K562 (cell line): ENCODE measurements around the gene TCHP. TPM values are rescaled to one million over a fixed set of nuclear protein-coding genes. Genes with fewer than 3 reads are reported as not detected.
A peak's percentile ranks its signal among the peaks of the same experiment; 100 is the strongest.

Experiments
- HNRNPK ChIP-seq: fragments of 200-400 bp; formaldehyde crosslinking; IDR thresholded peaks from one replicate; pipeline ENCODE4 v1.6.1; 2018; ENCODE audit warnings: mild to moderate bottlenecking, low read depth, low read length; ENCODE audit not compliant: poor library complexity, severe bottlenecking
- MCM7 ChIP-seq, 2 experiments: fragments of 450-650 bp; IDR thresholded peaks; 2 replicates each; pipeline ENCODE4 v1.6.1; 2016 to 2018
- NBN ChIP-seq: fragments of 450-650 bp; IDR thresholded peaks from 2 replicates; pipeline ENCODE4 v1.6.1; 2016; ENCODE audit warnings: low read depth, mild to moderate bottlenecking
- NR2F6 ChIP-seq: fragments of 450-650 bp; formaldehyde crosslinking; IDR thresholded peaks from 2 replicates; pipeline ENCODE4 v1.4.0; 2020; ENCODE audit warnings: mild to moderate bottlenecking
- RB1 ChIP-seq: fragments of 450-650 bp; IDR thresholded peaks from 2 replicates; pipeline ENCODE4 v1.6.1; 2017; ENCODE audit warnings: low read depth, mild to moderate bottlenecking
- RBFOX2 ChIP-seq: fragments of 200-400 bp; formaldehyde crosslinking; IDR thresholded peaks from 2 replicates; pipeline ENCODE4 v1.6.1; 2017; ENCODE audit warnings: low read depth, mild to moderate bottlenecking, low read length, moderate library complexity
- SIRT6 ChIP-seq: IDR thresholded peaks from one replicate; pipeline ENCODE4 v1.6.1; 2012; ENCODE audit warnings: low read depth, mild to moderate bottlenecking, control low read depth, inconsistent platforms, low read length, moderate library complexity
- SMARCC2 ChIP-seq: fragments of 450-650 bp; IDR thresholded peaks from 2 replicates; pipeline ENCODE4 v1.6.1; 2017; ENCODE audit warnings: antibody characterized with exemption, moderate library complexity, mild to moderate bottlenecking, low read depth
- STAT5A ChIP-seq: IDR thresholded peaks from 2 replicates; pipeline ENCODE4 v1.6.1; 2012; ENCODE audit warnings: low read length, inconsistent platforms, borderline replicate concordance
- SUPT5H ChIP-seq: fragments of 450-650 bp; IDR thresholded peaks from 2 replicates; pipeline ENCODE4 v1.6.1; 2016
- TAF1 ChIP-seq: IDR thresholded peaks from 2 replicates; pipeline ENCODE4 v1.6.1; 2011; ENCODE audit warnings: mild to moderate bottlenecking, low read length, moderate library complexity; ENCODE audit not compliant: insufficient read depth, control insufficient read depth, severe bottlenecking; ENCODE audit errors: extremely low read depth
- ZNF217 ChIP-seq: sonication (generic); formaldehyde crosslinking; IDR thresholded peaks from 2 replicates; pipeline ENCODE4 v1.8.0; 2022; ENCODE audit warnings: mild to moderate bottlenecking, missing genetic modification reagents
- ZNF232 ChIP-seq: sonication (generic); formaldehyde crosslinking; IDR thresholded peaks from 2 replicates; pipeline ENCODE4 v1.8.0; 2022; ENCODE audit warnings: mild to moderate bottlenecking, missing genetic modification reagents
- ZNF282 ChIP-seq: sonication (generic); formaldehyde crosslinking; IDR thresholded peaks from 2 replicates; pipeline ENCODE4 v1.8.1; 2023; ENCODE audit warnings: missing genetic modification reagents
- ZNF41 ChIP-seq: fragments of 250-450 bp; sonication (Bioruptor Pico); conservative IDR thresholded peaks from 2 replicates; pipeline ENCODE4 v1.4.0; 2020; ENCODE audit warnings: mild to moderate bottlenecking
- ZNF561 ChIP-seq: fragments of 450-650 bp; formaldehyde crosslinking; conservative IDR thresholded peaks from 2 replicates; pipeline ENCODE4 v1.4.0; 2020; ENCODE audit warnings: mild to moderate bottlenecking, moderate library complexity
- polyA plus RNA-seq, 8 experiments: library from polyadenylated mRNA; depleted of rRNA in 4 of 8; stranded (reverse) in 5 of 8; unstranded in 3 of 8; fragments of >200 nt; fragmentation: Nextera tagmentation in 2 of 8; fragmentation: Illumina TruSeq in 1 of 8; extraction: Ambion mirVana in 2 of 8; extraction: Trizol in 1 of 8; gene quantifications; 2 replicates each; pipeline versions ENCODE4 v1.2.1 to v1.2.3, GENCODE V29; 2011 to 2014; ENCODE audit warnings: inconsistent platforms in 1 of 8, missing spikeins in 1 of 8
- total RNA-seq, 7 experiments: library from RNA; depleted of rRNA in 6 of 7; stranded (reverse); fragments of >200 nt in 6 of 7; fragmentation: Illumina TruSeq in 2 of 7; extraction: Trizol in 2 of 7; gene quantifications; 2 replicates each; pipeline versions ENCODE4 v1.2.1 to v1.2.3, GENCODE V29; 2011 to 2021; ENCODE audit warnings: low replicate concordance in 1 of 7
- TF ChIP-seq, protein P1 (sequence below): fragments of 450-650 bp; formaldehyde crosslinking; IDR thresholded peaks from 2 replicates; pipeline ENCODE4 v1.4.0; 2022; ENCODE audit warnings: mild to moderate bottlenecking, moderate library complexity
- TF ChIP-seq, protein P2 (sequence below): IDR thresholded peaks from 3 replicates; pipeline ENCODE4 v1.6.1; 2011; ENCODE audit warnings: borderline replicate concordance, mild to moderate bottlenecking; ENCODE audit not compliant: insufficient read length, insufficient read depth
- TF ChIP-seq, protein P3 (sequence below): fragments of 250-450 bp; sonication (Bioruptor Pico); IDR thresholded peaks from 2 replicates; pipeline ENCODE4 v1.4.0; 2020; ENCODE audit warnings: mild to moderate bottlenecking, moderate library complexity
- TF ChIP-seq, protein P4 (sequence below): sonication (generic); formaldehyde crosslinking; IDR thresholded peaks from 2 replicates; pipeline ENCODE4 v1.5.0; 2020; ENCODE audit warnings: missing genetic modification reagents
- TF ChIP-seq, protein P5 (sequence below): conservative IDR thresholded peaks from 2 replicates; pipeline ENCODE4 v1.6.1; 2011; ENCODE audit warnings: low read depth, mild to moderate bottlenecking, low read length; ENCODE audit not compliant: control insufficient read depth

Gene TCHP
- total and polyA plus RNA-seq, 9 of the 15 experiments (the other 6 are each of a cell fraction or from before 2014, with no cell fraction given): 3.4 to 30.4 (median 19.7) TPM

DNA sequence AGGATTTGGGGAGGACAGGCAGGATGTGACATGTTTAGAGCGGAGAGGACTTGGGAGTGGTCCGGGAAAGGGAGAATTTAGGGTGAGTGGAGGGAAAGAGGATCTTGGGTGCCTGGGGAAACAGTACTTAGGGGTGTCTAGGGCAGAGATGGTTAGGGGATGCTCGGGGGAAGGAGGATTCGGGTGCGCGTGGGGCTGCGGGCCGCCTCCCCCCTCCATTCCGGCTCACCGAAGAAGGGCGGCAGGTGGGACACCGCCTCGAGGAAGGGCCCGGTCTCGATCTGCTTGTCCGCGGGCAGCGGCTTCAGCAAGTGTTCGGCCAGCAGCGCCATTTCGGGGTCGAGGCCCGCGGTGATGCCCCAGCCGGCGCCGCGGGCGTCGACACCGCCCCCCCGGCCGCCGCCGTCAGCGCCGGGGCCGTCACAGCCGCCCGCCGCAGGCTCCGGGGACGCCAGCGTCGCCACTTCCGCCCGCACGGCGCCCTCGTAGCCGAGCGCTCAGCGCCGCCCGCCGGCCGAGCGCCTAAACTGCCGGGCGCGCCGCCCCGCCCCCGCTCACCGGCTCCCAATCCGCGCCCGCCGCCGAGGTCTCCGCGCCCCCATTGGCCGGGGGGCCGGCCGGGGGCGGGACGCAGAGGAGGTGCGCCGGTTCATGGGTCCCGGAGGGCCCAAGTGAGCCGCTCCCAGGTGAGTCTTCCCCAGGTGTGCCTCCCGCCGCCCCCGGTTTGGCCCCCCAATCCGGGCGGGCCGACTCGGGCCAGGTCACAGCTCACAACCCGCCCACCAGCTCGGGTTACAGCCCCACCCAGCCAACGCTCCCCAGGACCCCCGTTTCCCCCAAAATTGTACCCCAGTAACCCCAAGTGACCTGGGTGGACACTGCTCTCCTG is 19.8 kb upstream of the TCHP start, which contains the start of gene GLTP (continued):
- no peak for TF ChIP-seq SUPT5H
- TF ChIP-seq, protein P1, sequence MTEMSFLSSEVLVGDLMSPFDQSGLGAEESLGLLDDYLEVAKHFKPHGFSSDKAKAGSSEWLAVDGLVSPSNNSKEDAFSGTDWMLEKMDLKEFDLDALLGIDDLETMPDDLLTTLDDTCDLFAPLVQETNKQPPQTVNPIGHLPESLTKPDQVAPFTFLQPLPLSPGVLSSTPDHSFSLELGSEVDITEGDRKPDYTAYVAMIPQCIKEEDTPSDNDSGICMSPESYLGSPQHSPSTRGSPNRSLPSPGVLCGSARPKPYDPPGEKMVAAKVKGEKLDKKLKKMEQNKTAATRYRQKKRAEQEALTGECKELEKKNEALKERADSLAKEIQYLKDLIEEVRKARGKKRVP (CRISPR knock-in tag): no peak
- TF ChIP-seq, protein P2, sequence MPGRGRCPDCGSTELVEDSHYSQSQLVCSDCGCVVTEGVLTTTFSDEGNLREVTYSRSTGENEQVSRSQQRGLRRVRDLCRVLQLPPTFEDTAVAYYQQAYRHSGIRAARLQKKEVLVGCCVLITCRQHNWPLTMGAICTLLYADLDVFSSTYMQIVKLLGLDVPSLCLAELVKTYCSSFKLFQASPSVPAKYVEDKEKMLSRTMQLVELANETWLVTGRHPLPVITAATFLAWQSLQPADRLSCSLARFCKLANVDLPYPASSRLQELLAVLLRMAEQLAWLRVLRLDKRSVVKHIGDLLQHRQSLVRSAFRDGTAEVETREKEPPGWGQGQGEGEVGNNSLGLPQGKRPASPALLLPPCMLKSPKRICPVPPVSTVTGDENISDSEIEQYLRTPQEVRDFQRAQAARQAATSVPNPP: no peak
- peak; percentile 48; the same call in 1 of the 2 replicates for TF ChIP-seq RBFOX2
- TF ChIP-seq RB1: peak; percentile 99
- no peak for TF ChIP-seq NR2F6 (CRISPR knock-in tag)
- TF ChIP-seq ZNF232: no peak
- TF ChIP-seq, protein P3, sequence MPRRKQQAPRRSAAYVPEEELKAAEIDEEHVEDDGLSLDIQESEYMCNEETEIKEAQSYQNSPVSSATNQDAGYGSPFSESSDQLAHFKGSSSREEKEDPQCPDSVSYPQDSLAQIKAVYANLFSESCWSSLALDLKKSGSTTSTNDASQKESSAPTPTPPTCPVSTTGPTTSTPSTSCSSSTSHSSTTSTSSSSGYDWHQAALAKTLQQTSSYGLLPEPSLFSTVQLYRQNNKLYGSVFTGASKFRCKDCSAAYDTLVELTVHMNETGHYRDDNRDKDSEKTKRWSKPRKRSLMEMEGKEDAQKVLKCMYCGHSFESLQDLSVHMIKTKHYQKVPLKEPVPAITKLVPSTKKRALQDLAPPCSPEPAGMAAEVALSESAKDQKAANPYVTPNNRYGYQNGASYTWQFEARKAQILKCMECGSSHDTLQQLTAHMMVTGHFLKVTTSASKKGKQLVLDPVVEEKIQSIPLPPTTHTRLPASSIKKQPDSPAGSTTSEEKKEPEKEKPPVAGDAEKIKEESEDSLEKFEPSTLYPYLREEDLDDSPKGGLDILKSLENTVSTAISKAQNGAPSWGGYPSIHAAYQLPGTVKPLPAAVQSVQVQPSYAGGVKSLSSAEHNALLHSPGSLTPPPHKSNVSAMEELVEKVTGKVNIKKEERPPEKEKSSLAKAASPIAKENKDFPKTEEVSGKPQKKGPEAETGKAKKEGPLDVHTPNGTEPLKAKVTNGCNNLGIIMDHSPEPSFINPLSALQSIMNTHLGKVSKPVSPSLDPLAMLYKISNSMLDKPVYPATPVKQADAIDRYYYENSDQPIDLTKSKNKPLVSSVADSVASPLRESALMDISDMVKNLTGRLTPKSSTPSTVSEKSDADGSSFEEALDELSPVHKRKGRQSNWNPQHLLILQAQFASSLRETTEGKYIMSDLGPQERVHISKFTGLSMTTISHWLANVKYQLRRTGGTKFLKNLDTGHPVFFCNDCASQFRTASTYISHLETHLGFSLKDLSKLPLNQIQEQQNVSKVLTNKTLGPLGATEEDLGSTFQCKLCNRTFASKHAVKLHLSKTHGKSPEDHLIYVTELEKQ (CRISPR knock-in tag): no peak
- TF ChIP-seq, protein P4, sequence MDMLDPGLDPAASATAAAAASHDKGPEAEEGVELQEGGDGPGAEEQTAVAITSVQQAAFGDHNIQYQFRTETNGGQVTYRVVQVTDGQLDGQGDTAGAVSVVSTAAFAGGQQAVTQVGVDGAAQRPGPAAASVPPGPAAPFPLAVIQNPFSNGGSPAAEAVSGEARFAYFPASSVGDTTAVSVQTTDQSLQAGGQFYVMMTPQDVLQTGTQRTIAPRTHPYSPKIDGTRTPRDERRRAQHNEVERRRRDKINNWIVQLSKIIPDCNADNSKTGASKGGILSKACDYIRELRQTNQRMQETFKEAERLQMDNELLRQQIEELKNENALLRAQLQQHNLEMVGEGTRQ (CRISPR knock-in tag): no peak
- TF ChIP-seq SIRT6: no peak
- no peak for TF ChIP-seq SMARCC2
- TF ChIP-seq ZNF41 (CRISPR knock-in tag): no peak
- no peak for TF ChIP-seq ZNF217 (CRISPR knock-in tag)
- TF ChIP-seq, protein P5, sequence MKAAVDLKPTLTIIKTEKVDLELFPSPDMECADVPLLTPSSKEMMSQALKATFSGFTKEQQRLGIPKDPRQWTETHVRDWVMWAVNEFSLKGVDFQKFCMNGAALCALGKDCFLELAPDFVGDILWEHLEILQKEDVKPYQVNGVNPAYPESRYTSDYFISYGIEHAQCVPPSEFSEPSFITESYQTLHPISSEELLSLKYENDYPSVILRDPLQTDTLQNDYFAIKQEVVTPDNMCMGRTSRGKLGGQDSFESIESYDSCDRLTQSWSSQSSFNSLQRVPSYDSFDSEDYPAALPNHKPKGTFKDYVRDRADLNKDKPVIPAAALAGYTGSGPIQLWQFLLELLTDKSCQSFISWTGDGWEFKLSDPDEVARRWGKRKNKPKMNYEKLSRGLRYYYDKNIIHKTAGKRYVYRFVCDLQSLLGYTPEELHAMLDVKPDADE: peak; percentile 74; the same call in 1 of the 2 replicates
- TF ChIP-seq NBN: no peak
- no peak for TF ChIP-seq STAT5A
- no peak for TF ChIP-seq TAF1
- no peak for TF ChIP-seq ZNF282 (CRISPR knock-in tag)
- no peak for TF ChIP-seq MCM7 (IDR thresholded peaks at IDR 0.05)
- TF ChIP-seq HNRNPK: no peak
- no peak for TF ChIP-seq ZNF561 (CRISPR knock-in tag)
